Activated CD8-positive, alpha-beta T cell treated with anti-CD3 and anti-CD28 coated beads, Interleukin-2, amount 10 ng/mL, durations not matched to agents 7 days and 5 days (primary cell): Measurements from ENCODE around the gene SUFU. TPM values are rescaled to one million over a fixed set of nuclear protein-coding genes. Genes with fewer than 3 reads are reported as not detected.

ENCODE experiments used
- ATAC-seq: fragments of 150-1000 bp; cut with Tn5 transposase; one replicate; pipeline ENCODE4 v1.10.0; 2021; ENCODE audit warnings: moderate library complexity
- CTCF ChIA-PET: fragments of 350-600 bp; sonication (Branson Sonifier 250); formaldehyde crosslinking; loops from one replicate; lab custom pipeline; 2021; ENCODE audit warnings: antibody characterized with exemption; lab: Charles Lee
- POLR2A ChIA-PET: fragments of 350-600 bp; sonication (Branson Sonifier 250); formaldehyde crosslinking; loops from one replicate; lab custom pipeline; 2021; ENCODE audit warnings: antibody characterized with exemption; lab: Charles Lee
- DNase-seq: peaks from one replicate; pipeline ENCODE4 v3.0.0-alpha.2; 2020
- H3K27ac Mint-ChIP-seq: one replicate; pipeline ENCODE4 v1.8.0; 2021; ENCODE audit warnings: mild to moderate bottlenecking, mixed read lengths
- H3K27me3 Mint-ChIP-seq: one replicate; pipeline ENCODE4 v1.8.0; 2021; ENCODE audit warnings: low read depth, mixed read lengths
- H3K36me3 Mint-ChIP-seq: one replicate; pipeline ENCODE4 v1.8.0; 2021; ENCODE audit warnings: low read depth, mixed read lengths
- H3K4me1 Mint-ChIP-seq: one replicate; pipeline ENCODE4 v1.8.0; 2021; ENCODE audit warnings: low read depth, mixed read lengths
- H3K4me3 Mint-ChIP-seq: one replicate; pipeline ENCODE4 v1.8.0; 2021; ENCODE audit warnings: mild to moderate bottlenecking, mixed read lengths
- H3K9me3 Mint-ChIP-seq: one replicate; pipeline ENCODE4 v1.8.0; 2022; ENCODE audit warnings: mixed read lengths; ENCODE audit not compliant: insufficient read depth
- total RNA-seq, 2 experiments: library from RNA; stranded (reverse); gene quantifications; one replicate each; pipeline ENCODE4 v1.2.3, GENCODE V29; 2021

Gene SUFU
- total RNA-seq, 2 experiments from 2014 or later: 10.6 to 12.0 TPM

DNA sequence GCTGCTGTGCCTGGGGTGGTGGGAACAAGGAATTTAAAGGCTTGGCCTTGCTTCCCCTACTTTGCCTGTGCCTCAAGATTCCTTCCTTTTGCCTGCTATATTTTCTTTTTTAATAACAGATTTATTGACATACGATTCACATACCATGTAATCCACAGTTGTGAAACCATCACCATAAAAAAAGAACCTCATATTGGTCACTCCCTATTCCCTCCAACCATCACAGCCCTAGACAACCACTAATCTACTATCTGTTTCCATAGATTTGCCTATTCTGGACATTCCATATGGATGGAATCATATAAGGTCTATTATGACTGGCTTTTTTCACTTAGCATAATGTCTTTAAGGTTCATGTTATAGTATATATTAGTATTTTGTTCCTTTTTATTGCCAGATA is 81.3 kb downstream of the SUFU start:
- Mint-ChIP-seq H3K4me1 (no peaks in the 10 kb centered on the region), H3K36me3 (no peaks in the 10 kb centered on the region), H3K9me3 (no peaks in the 10 kb centered on the region), H3K4me3 (no peak overlapping the region), H3K27me3 (no peaks in the 10 kb centered on the region), H3K27ac (no peak overlapping the region)
- CTCF ChIA-PET: interaction anchor here (1.3 to 7.7 kb wide), 7 partner anchors 12 to 415 kb away, joined by 4 to 142 read pairs (median 11); partner anchors contain the start of genes ACTR1A and SUFU
- ATAC-seq (no peak), DNase-seq (no peak)
- POLR2A ChIA-PET: no interaction called here

DNA sequence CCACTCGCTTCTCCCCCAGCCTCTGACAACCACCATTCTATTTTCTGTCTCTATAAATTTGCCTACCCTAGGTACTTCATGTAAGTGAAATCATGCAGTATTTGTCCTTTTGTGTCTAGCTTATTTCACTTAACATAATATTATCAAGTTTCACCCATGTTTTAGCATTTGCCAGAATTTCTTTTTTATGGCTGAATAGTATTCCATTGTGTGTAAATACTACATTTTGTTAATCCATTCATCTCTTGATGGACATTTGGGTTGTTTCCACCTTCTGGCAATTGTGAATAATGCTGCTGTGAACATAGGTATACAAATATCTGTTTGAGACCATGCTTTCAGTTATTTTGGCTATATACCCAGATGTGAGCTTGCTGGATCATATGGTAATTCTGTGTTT is 83.1 kb downstream of the SUFU start:
- ChIA-PET POLR2A (no interaction called here), CTCF (no interaction called here)
- no peak for DNase-seq
- Mint-ChIP-seq H3K9me3 (no peaks in the 10 kb centered on the region), H3K27me3 (no peaks in the 10 kb centered on the region), H3K27ac (no peak overlapping the region), H3K4me1 (peaks cover 5% of the 10 kb centered on the region), H3K36me3 (no peaks in the 10 kb centered on the region), H3K4me3 (no peak overlapping the region)
- no peak for ATAC-seq

DNA sequence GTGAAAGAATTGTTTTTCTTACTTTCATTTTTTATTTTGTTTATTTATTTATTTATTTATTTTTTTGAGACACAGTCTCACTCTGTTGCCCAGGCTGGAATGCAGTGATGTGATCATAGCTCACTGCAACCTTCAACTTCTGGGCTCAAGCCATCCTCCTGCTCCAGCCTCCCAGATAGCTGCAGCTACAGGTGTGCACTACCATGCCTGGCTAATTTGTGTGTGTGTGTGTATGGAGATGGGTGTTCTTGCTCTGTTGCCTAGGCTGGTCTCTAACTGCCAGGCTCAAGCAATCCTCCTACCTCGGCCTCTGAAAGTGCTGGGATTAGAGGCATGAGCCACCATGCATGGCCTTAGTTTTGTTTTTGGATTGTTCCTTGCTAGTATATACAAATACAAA is 85.1 kb downstream of the SUFU start:
- H3K27me3 Mint-ChIP-seq: no peaks in the 10 kb centered on the region
- H3K27ac Mint-ChIP-seq: no peak overlapping the region
- H3K4me3 Mint-ChIP-seq: no peak overlapping the region
- peaks cover 5% of the 10 kb centered on the region for H3K4me1 Mint-ChIP-seq
- POLR2A ChIA-PET: no interaction called here
- no peak for DNase-seq
- CTCF ChIA-PET: no interaction called here
- H3K9me3 Mint-ChIP-seq: no peaks in the 10 kb centered on the region
- H3K36me3 Mint-ChIP-seq: no peaks in the 10 kb centered on the region
- ATAC-seq: no peak

DNA sequence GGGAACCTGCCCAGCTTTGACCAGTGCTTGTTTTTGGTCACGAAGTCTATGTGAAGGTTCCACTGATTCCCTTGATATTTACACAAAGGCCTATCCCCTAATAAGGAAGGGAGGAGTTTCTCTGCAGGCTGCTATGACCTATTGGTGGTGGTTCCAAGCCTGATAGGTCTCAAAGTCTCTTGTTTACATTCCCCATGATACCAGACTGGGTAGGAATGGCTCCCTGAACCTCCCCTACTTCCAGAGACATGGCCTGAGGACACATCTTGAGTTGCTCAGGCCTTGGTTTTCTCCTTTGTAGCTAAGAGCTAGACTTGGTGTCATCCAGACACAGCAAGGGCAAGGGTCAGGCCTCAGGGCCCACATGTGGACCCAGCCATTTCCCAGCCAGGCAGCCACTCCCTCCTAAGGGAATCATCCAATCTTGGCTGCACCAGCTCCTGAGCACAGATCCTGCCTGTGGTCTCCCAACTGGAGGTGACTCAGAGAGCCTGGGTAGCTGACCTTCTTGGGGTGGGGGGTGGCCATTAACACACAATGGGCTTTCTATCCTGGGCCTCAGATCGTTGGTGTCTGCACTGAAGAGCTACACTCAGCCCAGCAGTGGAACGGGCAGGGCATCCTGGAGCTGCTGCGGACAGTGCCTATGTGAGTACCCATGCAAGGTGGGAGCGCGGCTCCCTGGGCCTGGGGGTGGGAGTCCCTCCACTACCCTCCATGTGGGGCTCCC is 89.5 kb downstream of the SUFU start:
- POLR2A ChIA-PET: no interaction called here
- Mint-ChIP-seq H3K36me3 (no peaks in the 10 kb centered on the region), H3K4me1 (peaks cover 5% of the 10 kb centered on the region), H3K27me3 (no peaks in the 10 kb centered on the region), H3K4me3 (no peak overlapping the region), H3K9me3 (no peaks in the 10 kb centered on the region), H3K27ac (no peak overlapping the region)
- CTCF ChIA-PET: interaction anchor here (0.7 to 6.1 kb wide), 2 partner anchors 10 to 90 kb away, joined by 3 to 25 read pairs; no protein-coding TSS in a partner anchor
- ATAC-seq (no peak), DNase-seq (no peak)

DNA sequence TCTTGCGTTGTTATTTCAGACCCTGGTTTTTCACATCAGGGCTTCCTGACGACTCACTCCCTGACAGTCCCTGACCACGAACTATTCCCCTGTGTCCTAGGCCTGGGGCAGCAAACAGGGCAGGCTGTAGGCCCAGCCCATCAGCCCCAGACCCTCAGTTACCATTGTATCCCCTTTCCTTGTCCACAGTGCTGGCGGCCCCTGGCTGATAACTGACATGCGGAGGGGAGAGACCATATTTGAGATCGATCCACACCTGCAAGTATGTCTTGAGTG is 90.0 kb downstream of the SUFU start:
- POLR2A ChIA-PET: no interaction called here
- no peak overlapping the region for H3K4me3 Mint-ChIP-seq
- no peaks in the 10 kb centered on the region for H3K9me3 Mint-ChIP-seq
- CTCF ChIA-PET: interaction anchor here (0.7 to 6.1 kb wide), 2 partner anchors 10 to 91 kb away, joined by 3 to 25 read pairs; no protein-coding TSS in a partner anchor
- no peaks in the 10 kb centered on the region for H3K27me3 Mint-ChIP-seq
- H3K36me3 Mint-ChIP-seq: no peaks in the 10 kb centered on the region
- no peak for ATAC-seq
- peak overlapping the region; percentile 46 for H3K27ac Mint-ChIP-seq
- peaks cover 5% of the 10 kb centered on the region for H3K4me1 Mint-ChIP-seq
- DNase-seq: no peak

DNA sequence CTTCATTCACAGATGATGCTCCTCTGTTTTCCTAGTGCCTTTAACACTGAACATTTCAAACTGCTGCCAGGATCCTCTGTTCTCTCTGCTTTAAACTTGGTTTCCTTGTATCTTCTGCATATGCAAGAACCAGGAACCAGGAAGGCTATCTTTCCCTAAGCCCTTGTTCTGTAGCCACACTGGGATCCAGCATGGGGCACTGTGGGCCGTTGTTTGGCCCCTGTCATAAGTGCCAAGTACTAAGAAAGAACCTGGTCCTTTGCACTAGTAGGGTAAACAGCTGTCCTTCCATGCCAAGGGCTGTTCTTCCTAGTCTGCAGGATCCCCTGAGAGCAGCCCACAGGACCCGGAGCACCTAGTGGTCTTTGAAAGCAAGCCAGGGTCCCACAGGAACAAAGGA is 91.5 kb downstream of the SUFU start:
- ChIA-PET POLR2A (no interaction called here), CTCF (interaction anchor here (0.9 to 6.1 kb wide), 9 partner anchors 7 to 369 kb away, joined by 3 to 25 read pairs (median 5); partner anchors contain the start of genes ACTR1A and SUFU)
- Mint-ChIP-seq H3K4me1 (peaks cover 5% of the 10 kb centered on the region), H3K27ac (no peak overlapping the region), H3K4me3 (no peak overlapping the region), H3K27me3 (no peaks in the 10 kb centered on the region), H3K36me3 (no peaks in the 10 kb centered on the region), H3K9me3 (no peaks in the 10 kb centered on the region)
- DNase-seq (no peak), ATAC-seq (no peak)

DNA sequence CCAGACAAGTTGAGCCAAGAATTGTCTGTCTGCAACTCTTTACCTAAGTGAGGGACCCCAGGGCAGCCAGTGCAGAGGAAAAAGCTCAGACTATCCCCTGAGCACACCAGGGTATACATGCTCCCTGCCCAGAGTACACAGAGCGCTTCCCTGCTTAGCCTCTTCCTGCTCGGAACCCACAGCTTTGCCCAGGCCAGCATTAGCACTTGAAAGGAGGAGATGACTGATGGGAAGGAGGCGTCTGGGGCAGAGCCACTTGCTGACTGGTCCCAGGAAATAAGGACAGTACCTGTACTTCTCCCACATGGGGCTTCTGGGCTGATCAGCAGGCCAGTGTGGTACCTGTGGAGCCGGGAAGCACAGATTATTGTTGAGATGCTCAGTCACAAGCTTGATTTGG is 92.1 kb downstream of the SUFU start:
- CTCF ChIA-PET: interaction anchor here (0.7 to 6.1 kb wide), 22 partner anchors 8 to 369 kb away, joined by 3 to 25 read pairs (median 4); partner anchors contain the start of genes ACTR1A and SUFU
- POLR2A ChIA-PET: no interaction called here
- H3K27ac Mint-ChIP-seq: no peak overlapping the region
- H3K9me3 Mint-ChIP-seq: no peaks in the 10 kb centered on the region
- H3K36me3 Mint-ChIP-seq: no peaks in the 10 kb centered on the region
- no peak for ATAC-seq
- H3K4me3 Mint-ChIP-seq: no peak overlapping the region
- H3K27me3 Mint-ChIP-seq: no peaks in the 10 kb centered on the region
- peaks cover 5% of the 10 kb centered on the region for H3K4me1 Mint-ChIP-seq
- DNase-seq: no peak

DNA sequence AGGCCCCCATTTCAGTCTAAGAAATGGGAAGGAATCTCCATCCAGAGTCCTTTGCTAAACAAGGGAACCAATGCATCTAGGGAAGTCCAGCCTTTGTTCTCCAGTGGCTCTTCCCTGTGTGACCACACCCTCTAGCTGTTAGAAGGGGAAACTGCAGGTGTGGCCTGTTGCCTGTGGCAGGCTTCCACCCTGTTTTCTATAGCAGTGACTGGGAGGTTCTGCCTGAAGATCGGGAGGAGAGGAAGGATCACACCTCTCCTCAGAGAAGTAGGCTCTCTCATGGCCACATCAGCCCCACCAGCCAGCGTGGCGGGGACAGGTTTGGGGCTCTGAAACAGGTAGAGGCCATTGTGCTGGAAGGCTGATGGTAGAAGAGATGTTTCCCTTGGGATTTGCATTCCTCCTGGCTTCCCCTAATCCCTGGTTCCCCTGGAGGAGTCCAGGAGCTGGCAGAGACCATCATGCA is 92.8 kb downstream of the SUFU start:
- ATAC-seq: peak; percentile 86
- peak; percentile 55 for DNase-seq
- no peaks in the 10 kb centered on the region for H3K9me3 Mint-ChIP-seq
- POLR2A ChIA-PET: no interaction called here
- no peak overlapping the region for H3K4me3 Mint-ChIP-seq
- H3K27me3 Mint-ChIP-seq: no peaks in the 10 kb centered on the region
- no peak overlapping the region for H3K27ac Mint-ChIP-seq
- H3K4me1 Mint-ChIP-seq: peaks cover 4% of the 10 kb centered on the region
- CTCF ChIA-PET: interaction anchor here (0.6 to 6.1 kb wide), 22 partner anchors 9 to 370 kb away, joined by 3 to 25 read pairs (median 4); partner anchors contain the start of genes ACTR1A and SUFU
- H3K36me3 Mint-ChIP-seq: no peaks in the 10 kb centered on the region

DNA sequence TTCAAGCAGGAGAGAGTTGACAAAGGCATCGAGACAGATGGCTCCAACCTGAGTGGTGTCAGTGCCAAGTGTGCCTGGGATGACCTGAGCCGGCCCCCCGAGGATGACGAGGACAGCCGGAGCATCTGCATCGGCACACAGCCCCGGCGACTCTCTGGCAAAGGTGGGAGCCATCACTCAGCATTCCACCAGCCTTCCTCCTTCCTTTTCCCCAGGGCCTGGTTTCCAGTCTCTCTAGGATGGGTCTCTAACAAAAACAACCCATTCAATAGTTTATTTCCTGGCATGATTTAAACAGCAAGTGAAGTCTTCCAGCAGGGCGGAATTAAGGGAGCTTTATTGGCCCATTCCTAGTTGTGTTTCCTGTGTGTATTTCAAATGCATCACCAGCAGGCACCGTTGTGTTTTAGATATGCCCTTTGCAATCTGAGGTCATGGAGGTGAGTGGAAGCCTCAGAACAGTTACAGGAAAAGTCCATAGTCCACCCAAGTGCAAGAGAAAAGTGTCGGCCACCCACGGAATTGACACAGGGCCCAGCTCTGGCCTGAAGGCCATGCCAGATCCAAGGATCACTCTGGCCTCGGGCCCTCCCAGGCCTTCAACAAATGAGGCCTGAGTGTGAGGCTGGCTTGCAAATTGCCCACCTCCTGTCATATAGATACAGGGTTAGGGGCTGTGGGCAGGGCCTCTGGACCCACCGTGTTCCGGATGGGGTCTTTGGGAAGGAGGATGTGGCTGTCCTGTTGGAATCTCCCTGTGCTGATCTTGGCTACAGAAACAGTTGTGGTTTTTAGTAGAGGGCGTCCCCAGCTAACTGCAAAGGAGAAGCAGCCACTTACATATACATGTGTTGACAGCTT is 93.6 kb downstream of the SUFU start:
- Mint-ChIP-seq H3K27me3 (no peaks in the 10 kb centered on the region), H3K9me3 (no peaks in the 10 kb centered on the region), H3K36me3 (no peaks in the 10 kb centered on the region), H3K27ac (no peak overlapping the region), H3K4me1 (no peaks in the 10 kb centered on the region), H3K4me3 (no peak overlapping the region)
- ATAC-seq (no peak), DNase-seq (no peak)
- ChIA-PET CTCF (interaction anchor here (0.6 to 6.1 kb wide), 19 partner anchors 9 to 232 kb away, joined by 3 to 25 read pairs (median 4); partner anchors contain the start of genes ACTR1A and SUFU), POLR2A (no interaction called here)

DNA sequence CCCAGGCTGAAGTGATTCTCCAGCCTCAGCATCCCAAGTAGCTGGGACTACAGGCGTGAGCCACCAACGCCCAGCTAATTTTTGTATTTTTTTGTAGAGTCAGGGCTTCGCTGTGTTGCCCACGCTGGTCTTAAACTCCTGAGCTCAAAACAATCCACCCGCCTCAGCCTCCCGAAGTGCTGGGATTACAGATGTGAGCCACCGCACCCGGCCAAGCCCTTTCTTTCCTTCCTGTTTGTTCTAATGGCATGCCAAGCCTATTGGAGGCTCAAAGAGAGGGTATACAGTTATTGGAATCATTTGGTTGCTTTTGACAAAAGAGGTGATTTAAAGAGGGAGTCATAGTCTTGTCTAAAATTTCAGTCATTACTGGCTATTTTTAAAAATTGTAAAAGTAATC is 94.5 kb downstream of the SUFU start:
- ATAC-seq (no peak), DNase-seq (no peak)
- H3K4me1 Mint-ChIP-seq: no peaks in the 10 kb centered on the region
- H3K9me3 Mint-ChIP-seq: no peaks in the 10 kb centered on the region
- ChIA-PET CTCF (interaction anchor here (1.0 to 3.5 kb wide), 2 partner anchors 72 to 95 kb away, joined by 3 to 18 read pairs; partner anchors contain the start of genes ACTR1A and SUFU), POLR2A (no interaction called here)
- no peak overlapping the region for H3K27ac Mint-ChIP-seq
- no peaks in the 10 kb centered on the region for H3K36me3 Mint-ChIP-seq
- H3K4me3 Mint-ChIP-seq: no peak overlapping the region
- H3K27me3 Mint-ChIP-seq: no peaks in the 10 kb centered on the region

DNA sequence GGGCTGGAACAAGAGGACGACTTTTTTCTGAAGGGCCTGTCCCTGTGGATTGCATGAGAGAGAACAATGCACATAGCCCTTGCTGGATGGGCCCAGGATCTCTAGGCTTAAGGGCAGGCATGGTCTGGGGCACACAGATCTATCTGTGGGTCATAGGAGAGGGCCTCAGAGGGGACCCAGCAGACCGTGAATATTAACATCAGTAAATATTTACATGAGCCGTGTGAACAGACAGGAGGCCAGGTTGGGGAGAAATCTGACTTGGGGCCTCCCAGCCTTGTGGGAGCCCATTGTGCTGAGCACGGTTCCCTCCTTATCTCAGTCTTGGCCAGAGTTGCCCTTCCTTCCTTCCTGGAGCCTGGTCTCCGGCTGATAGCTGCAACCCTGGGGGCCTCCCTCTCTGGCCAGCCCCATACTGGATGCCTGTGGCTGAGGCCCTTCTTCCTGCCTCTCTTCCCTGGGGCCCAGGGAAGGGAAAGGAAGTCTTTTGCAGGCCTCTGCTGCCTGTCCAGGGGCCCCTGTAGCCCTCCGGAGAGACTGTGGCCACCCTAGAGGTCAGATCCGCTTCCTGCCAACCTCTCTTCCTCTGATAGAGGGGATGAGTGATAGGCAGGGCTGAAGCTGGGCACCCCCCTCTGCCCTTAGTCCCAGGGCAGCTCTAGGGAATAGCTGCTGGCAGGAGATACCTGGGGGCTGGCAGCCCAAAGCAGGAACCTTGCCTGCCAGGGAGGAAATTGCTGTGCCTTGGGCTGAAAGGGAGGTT is 96.0 kb downstream of the SUFU start:
- Mint-ChIP-seq H3K27ac (no peak overlapping the region), H3K36me3 (no peaks in the 10 kb centered on the region), H3K9me3 (no peaks in the 10 kb centered on the region), H3K4me3 (no peak overlapping the region), H3K4me1 (peaks cover 3% of the 10 kb centered on the region), H3K27me3 (no peaks in the 10 kb centered on the region)
- ATAC-seq (no peak), DNase-seq (no peak)
- POLR2A ChIA-PET: no interaction called here
- CTCF ChIA-PET: interaction anchor here (0.7 to 1.4 kb wide), 3 partner anchors 9 to 36 kb away, joined by 3 read pairs; no protein-coding TSS in a partner anchor
